NCI-H2029 (cell line): Measurements from ENCODE around the gene SF3B3.

Experiments used
- DNase-seq: peaks from one replicate; lab custom pipeline; 2025; lab: John Stamatoyannopoulos, UW

Gene SF3B3

GRCh38 chr16:70590722-70591415 is 67.3 kb downstream of the SF3B3 start:
- no peak for DNase-seq

DNA sequence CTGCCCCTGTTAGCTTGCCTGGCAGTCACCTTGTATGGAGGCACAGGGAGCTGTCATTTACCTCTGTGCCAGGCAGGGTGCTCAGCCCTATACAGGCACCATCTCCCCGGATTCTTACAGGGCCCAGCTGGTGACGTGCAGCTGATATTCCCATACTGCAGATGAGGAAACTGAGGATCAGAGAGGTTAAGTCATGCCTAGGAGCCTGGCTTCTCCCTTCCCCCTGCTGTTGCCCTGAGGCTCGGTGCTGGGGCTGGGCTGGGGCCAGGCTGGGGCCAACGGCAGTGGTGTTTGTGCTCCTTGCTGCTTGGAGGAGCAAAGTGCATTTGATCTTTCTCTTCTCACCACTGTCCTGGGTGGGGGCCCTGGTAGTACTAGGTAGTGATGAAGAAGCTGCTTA is 68.0 kb downstream of the SF3B3 start:
- no peak for DNase-seq

- DNase-seq: no peak
These were observed 68.5 kb downstream of the SF3B3 start for GRCh38 chr16:70592106-70592571.

DNA sequence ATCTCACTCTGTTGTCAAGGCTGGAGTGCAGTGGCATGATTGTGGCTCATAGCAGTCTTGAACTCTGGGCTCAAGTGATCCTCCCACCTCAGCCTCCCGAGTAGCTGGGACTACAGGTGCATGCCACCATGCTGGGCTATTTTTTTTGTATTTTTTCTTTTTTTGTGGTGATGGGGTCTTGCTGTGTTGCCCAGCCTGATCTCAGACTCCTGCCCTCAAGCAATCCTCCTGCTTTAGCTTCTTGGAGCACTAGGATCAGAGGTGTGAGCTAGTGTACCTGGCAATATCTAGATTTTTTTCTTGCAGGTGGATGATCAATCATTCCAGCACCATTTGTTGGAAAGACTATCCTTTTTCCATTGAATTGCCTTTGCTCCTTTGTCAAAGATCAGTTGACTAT is 69.9 kb downstream of the SF3B3 start:
- DNase-seq: no peak

GRCh38 chr16:70594569-70594968 is 71.0 kb downstream of the SF3B3 start:
- DNase-seq: peak; percentile 68

GRCh38 chr16:70597135-70597835 is 73.7 kb downstream of the SF3B3 start:
- DNase-seq: no peak

DNA sequence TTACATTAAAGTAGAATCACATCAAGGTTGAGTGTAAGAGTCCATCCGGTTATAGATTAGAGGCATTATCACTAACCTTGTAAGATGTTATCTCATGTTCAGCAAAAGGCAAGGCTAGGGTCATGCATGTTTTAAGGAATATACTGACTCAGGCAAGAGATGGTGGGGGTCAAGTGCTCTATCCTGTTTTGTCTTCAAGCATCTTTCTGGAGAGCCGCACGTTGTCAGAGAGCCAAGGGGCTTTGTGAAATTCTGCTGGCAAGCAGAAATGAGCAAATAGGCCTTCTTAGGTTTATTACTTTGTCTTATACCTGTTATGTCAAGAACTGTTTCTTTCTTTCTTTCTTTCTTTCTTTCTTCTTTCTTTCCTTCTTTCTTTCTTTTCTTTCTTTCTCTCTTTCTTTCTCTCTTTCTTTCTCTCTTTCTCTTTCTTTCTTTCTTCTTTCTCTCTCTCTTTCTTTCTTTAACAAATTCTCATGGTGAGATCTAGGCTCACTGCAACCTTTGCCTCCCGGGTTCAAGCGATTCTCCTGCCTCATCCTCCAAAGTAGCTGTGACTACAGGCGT is 75.4 kb downstream of the SF3B3 start:
- DNase-seq: no peak

DNA sequence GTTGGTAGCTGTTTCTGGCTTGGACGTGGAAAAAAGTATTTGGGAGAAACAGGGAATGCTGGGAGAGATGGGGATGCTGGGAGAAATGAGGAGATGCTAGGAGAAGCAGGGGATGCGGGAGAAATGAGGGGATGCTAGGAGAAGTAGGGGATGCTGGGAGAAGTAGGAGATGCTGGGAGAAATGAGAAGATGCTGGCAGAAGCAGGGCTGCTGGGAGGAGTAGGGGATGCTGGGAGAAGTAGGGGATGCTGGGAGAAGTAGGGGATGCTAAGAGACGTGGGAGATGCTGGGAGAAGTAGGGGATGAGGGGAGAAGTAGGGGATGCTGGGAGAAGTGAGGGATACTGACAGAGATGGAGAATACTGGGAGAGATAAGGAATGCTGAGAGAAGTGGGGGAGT is 77.1 kb downstream of the SF3B3 start:
- no peak for DNase-seq

DNA sequence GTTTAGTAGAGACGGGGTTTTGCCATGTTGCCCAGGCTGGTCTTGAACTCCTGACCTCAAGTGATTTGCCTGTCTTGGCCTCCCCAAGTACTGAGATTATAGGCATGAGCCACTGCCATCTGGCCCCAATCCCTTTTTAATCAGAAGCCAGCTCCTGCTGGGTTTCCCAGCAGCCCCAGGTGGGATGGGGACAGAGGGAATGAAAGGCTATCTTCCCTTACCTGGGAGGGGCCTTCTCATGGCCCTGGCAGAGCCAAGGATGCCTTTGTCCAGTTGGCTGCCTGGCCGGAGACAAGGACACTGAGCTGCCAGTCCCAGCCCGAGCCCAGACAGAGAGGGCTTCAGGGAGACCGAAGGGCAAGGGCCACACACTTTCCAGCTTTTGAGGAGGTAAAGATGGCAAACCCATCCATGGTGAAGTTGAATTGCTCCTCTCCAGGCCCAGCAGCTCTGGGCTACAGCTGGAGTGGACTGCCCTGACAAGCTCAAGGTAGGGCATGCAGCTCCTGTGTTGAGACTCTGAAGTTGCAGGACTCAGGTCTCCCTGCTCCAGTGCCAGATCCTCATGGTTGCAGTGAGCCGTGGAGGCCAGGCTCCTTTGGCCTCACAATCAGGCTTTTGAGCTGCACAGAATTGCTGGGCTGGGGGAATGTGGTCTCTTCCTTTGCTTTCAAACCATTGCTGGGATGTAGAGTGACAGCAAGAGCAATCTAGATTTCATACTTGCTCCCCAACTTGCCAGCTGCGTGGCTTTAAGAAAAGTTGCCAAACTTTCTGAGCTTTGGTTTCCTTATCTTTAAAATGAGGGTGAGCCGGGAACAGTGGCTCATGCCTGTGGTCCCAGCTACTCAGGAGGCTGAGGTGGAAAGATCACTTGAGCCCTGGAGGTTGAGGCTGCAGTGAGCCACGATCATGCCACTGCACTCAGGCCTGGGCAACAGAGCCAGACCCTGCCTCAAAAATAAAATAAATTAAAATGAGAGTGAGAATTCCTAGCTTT is 78.3 kb downstream of the SF3B3 start:
- no peak for DNase-seq

- DNase-seq: no peak
These were observed 79.2 kb downstream of the SF3B3 start for GRCh38 chr16:70602831-70603230.

GRCh38 chr16:70604407-70605282 is 81.0 kb downstream of the SF3B3 start:
- DNase-seq: no peak

DNA sequence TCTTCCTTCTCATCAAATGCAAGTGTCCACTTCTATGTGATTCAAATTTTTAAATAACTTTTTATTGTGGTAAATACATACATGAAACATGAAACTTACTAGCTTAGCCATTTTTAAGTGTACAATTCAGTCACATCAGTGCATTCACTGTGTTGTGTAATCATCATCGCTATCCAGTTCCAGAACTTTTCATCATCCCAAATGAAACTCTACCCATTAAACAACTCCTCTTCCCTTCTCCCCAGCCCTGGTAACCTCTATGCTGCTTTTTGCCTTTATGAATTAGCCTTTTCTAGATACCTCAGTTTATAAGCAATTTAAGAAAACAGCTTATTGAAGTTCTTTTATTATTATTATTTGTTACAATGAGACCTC is 81.7 kb downstream of the SF3B3 start:
- DNase-seq: no peak

DNA sequence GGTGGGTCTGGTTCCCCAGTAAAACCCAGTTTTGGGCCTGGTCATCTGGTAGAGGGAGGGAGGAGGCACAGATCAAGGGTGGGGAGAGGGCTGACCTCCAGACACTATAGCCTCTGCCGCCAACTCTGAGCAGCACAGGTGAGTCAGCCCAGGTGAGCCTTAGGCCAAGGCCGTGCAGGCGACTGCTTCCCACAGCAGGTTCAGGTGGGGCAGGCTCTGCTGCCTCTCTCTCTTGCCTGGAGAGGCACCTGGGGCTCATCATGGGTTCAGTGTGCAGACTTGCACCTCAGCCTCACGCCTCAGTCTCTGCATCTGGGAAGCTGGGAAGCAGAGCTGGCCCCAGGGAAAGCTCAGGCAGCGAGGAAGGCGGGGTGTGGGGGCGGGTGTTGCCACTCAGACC is 84.9 kb downstream of the SF3B3 start:
- DNase-seq: no peak

- no peak for DNase-seq
These were observed 86.9 kb downstream of the SF3B3 start for GRCh38 chr16:70610273-70611223.

GRCh38 chr16:70611224-70611598 is 87.6 kb downstream of the SF3B3 start:
- DNase-seq: no peak

GRCh38 chr16:70611785-70612303 is 88.2 kb downstream of the SF3B3 start:
- no peak for DNase-seq

- DNase-seq: no peak
These were observed 89.3 kb downstream of the SF3B3 start for GRCh38 chr16:70612931-70613330.

DNA sequence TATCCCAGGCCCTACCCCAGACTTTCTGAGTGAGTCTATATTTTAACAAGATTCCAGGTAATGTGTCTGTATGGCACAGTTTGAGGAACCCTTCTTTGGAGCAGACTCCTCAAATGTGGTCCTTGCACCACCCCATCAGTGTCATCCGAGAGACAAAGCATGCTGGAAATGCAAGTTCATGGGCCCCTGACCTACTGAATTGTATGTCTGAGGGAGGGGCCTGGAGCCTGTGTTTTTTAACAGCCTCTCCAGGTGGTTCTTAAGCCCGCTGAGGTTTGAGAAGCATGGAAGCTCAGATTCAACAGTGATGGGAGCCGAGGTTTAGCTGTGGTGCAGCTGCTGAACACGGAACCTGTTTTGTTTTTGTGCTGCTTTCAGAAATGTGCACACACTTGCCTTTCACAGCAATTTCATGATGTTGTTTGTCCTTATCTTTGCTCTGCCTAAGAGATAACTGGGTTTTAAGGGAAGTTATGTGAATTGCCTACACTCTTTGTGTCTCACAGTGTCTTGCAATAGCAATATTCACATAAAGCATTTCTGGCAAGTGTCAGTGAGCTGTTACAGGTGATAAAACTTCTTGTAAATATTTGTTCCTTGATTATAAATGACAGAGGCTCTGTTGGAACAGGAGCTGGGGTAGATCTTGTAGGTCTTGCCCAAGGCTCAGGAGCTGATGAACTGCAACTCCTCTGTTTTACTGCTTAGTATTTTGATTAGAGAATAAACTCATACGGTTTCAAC is 90.8 kb downstream of the SF3B3 start:
- DNase-seq: no peak

DNA sequence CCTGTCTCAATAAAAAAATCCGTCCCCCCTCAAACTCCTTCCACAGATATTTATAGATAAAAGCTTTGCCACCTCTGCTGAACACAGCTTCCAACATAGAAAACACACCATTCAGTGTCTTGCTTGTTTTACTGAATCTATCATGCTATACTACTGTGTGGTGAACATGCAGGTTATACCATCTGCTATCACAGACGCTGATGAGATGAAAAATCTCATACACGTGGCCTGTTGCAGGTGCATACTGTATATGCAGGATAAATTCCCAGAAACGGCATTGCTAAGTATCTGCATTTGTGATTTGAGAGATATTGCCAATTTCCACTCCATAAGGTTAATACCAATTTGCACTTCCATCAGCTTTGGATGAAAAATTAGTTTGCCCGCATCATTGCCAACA is 92.3 kb downstream of the SF3B3 start:
- no peak for DNase-seq
